Dermis lymphatic vessel endothelial cell (primary cell): Measurements from ENCODE around the gene WDR83. TPM values are rescaled to one million over a fixed set of nuclear protein-coding genes. Genes with fewer than 3 reads are reported as not detected.

Experiments used
- total RNA-seq: library from RNA; depleted of rRNA; stranded (reverse); fragments of >200 nt; gene quantifications from 2 replicates; pipeline ENCODE4 v1.2.1, GENCODE V29; 2014

Gene WDR83
- 7.8 and 7.9 TPM in 2 replicates for total RNA-seq

GRCh38 chr19:12666265-12667048 lies at the start of gene WDR83, which contains the start of gene MAN2B1:
WDR83 (plus strand) TSS chr19:12666807; CDS start chr19:12669791, 2,984 bp downstream.
MAN2B1 (minus strand) TSS chr19:12666742; CDS start chr19:12666701, 41 bp downstream.

GRCh38 chr19:12681074-12681987 lies 14.7 kb downstream of the WDR83 start, which contains the start of gene DHPS:
DHPS (minus strand) TSS chr19:12681880; CDS start chr19:12681766, 114 bp downstream.

GRCh38 chr19:12687496-12688196 lies 21.0 kb downstream of the WDR83 start, which contains the start of gene GNG14:
GNG14 (plus strand) TSS chr19:12687998; CDS start chr19:12688049, 51 bp downstream.

GRCh38 chr19:12696366-12697335 lies 30.0 kb downstream of the WDR83 start, which contains the start of gene FBXW9:
FBXW9 (minus strand) TSS chr19:12696631; CDS start chr19:12696581, 50 bp downstream.

GRCh38 chr19:12723641-12724426 lies 57.2 kb downstream of the WDR83 start, which contains the start of gene TNPO2:
TNPO2 (minus strand) TSS chr19:12723932; CDS start chr19:12720977, 2,955 bp downstream.

Other genes starting within 250 kb of the WDR83 start
- gene ZNF443, start 225.8 kb upstream of the WDR83 start, total RNA-seq, result 5.5 and 7.2 TPM in 2 replicates
- 3.5 and 5.0 TPM in 2 replicates for gene ZNF709, start 182.0 kb upstream of the WDR83 start, total RNA-seq
- gene ZNF564, start 115.3 kb upstream of the WDR83 start, total RNA-seq, result 9.1 and 12.0 TPM in 2 replicates
- gene ZNF490, start 56.0 kb upstream of the WDR83 start, total RNA-seq, result 7.4 and 8.1 TPM in 2 replicates
- 13.8 and 14.4 TPM in 2 replicates for gene ZNF791, start 55.9 kb upstream of the WDR83 start, total RNA-seq
- gene MAN2B1, start 65 bp upstream of the WDR83 start, total RNA-seq, result 51.4 and 57.1 TPM in 2 replicates
- 47.4 and 47.6 TPM in 2 replicates for gene DHPS, start 15.1 kb downstream of the WDR83 start, total RNA-seq
- gene GNG14, start 21.2 kb downstream of the WDR83 start, total RNA-seq, result not detected in 2 replicates
- 3.5 and 6.4 TPM in 2 replicates for gene FBXW9, start 29.8 kb downstream of the WDR83 start, total RNA-seq
- gene TNPO2, start 57.1 kb downstream of the WDR83 start, total RNA-seq, result 18.7 and 20.4 TPM in 2 replicates
- gene TRIR, start 67.9 kb downstream of the WDR83 start, total RNA-seq, result 170 and 174 TPM in 2 replicates
- gene GET3, start 70.7 kb downstream of the WDR83 start, total RNA-seq, result 77.6 and 85.5 TPM in 2 replicates
- gene BEST2, start 85.0 kb downstream of the WDR83 start, total RNA-seq, result not detected in 2 replicates
- gene HOOK2, start 108.7 kb downstream of the WDR83 start, total RNA-seq, result 9.7 and 10.6 TPM in 2 replicates
- gene JUNB, start 124.7 kb downstream of the WDR83 start, total RNA-seq, result 149 and 187 TPM in 2 replicates
- 170 and 189 TPM in 2 replicates for gene PRDX2, start 135.0 kb downstream of the WDR83 start, total RNA-seq
- not detected in 2 replicates for gene THSD8, start 135.3 kb downstream of the WDR83 start, total RNA-seq
- 8.3 and 10.6 TPM in 2 replicates for gene RNASEH2A, start 139.8 kb downstream of the WDR83 start, total RNA-seq
- not detected in 2 replicates for gene RTBDN, start 167.8 kb downstream of the WDR83 start, total RNA-seq
- gene MAST1, start 171.7 kb downstream of the WDR83 start, total RNA-seq, result 0.76 and 1.2 TPM in 2 replicates
- gene DNASE2, start 214.6 kb downstream of the WDR83 start, total RNA-seq, result 27.9 and 30.7 TPM in 2 replicates
- gene KLF1, start 220.4 kb downstream of the WDR83 start, total RNA-seq, result 0.09 TPM in 1 of 2 replicates, not detected in the other
- 19.4 and 19.8 TPM in 2 replicates for gene GCDH, start 224.4 kb downstream of the WDR83 start, total RNA-seq